GM21737 (cell line): Measurements from ENCODE around the gene CD38.

Experiments used
- ATAC-seq: cut with Tn5 transposase; IDR thresholded peaks from one replicate; pipeline ENCODE4 v1.9.1; 2021; ENCODE audit warnings: mild to moderate bottlenecking, moderate library complexity; ENCODE audit not compliant: unreplicated experiment

CD38 gene

DNA sequence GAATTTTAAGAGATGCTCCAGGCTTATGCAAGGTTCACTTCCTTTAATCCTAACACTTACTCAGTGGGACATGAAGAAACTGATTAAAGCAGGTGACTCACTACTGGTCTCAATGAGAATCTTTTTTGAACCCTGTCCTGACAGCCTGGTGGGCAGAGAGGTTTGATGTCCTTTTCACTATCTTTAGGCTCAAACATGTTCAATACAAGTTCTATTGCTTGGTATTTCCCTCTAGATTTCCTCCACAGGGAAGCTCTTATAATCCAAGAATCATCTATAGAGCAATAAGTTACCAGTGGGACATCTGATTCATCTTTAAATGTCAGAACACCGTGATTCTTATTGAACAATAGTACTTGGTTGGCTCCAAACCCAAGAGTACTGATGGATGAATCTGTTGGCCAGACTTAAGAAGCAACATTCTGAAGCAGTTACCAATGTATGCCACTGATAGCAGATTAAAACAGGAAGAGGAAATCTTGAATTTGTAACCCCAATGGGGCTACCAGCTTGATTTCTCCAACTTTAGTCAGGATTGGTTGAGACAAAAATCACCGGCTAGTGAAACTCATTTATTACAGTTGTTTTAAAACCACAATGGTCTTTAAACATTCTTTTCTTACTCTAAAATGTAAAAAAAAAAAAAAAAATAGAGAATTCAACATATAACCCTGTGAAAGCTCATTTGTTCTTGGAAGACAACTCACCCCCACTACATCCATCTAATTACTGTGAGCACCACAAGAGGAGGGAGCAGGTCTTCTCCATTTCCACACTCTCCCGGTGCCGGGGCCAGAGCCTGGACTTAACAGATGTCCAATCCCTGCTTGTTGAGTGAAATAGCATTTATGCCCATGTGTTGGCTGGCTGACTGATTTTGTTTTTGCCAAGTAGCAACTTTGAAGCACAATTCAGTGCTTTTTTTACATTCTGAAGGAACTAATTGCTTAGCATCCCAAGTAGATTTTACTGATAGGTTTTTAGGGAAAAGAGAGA lies 117.1 kb downstream of the CD38 start:
- ATAC-seq: no peak

DNA sequence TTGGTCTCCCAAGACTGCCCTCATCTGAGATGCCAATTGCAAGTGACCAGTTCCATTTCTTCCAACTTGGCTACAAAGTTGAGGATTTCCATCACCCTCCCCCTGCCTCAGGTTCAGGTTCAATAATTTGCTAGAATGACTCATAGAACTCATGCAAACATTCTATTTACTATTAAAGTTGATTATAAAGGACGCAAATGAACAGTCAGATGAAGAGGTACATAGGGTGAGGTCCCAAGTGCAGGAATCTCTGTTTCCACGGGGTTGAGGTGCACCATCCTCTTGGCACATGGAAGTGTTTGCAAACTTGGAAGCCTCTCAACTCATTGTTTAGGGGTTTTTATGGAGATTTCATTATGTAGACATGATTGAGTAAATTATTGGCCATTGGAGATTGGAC lies 119.4 kb downstream of the CD38 start:
- ATAC-seq: no peak

DNA sequence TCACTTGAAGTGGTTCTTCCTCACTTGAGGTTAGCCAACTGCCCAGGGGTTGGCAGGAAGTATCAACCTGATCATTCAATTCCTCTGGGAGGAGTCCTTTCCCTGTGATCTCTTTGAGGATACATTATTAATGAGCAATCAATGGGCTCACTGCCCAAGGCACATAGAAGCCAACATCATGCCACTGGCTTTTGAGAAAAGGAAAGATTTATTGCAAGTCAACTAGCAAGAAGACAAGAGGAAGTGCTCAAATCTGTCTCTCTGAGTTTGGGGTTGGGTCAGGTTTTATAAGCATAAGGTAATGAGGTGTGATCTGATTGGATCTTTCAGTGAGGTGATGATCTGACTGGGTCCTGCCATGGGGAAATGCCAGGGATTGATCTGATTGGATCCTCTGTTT lies 120.8 kb downstream of the CD38 start:
- ATAC-seq: no peak

DNA sequence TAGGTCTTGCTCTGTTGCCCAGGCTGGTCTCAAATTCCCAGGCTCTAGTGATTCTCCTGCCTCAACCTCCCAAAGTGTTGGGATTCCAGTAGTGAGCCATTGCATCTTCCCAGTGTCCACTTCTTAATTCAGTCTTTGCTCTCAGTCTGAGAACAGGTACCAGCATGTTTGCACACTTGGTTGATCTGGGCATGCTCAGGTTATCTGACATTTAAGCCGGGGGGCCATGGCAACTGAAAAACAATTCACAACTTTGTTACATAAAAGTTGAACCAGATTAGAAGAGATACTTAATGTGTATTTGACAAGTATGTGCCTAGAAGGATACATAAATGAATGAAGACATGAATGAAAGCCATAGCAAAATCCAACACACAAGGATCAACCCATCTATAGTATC lies 121.4 kb downstream of the CD38 start:
- ATAC-seq: no peak

DNA sequence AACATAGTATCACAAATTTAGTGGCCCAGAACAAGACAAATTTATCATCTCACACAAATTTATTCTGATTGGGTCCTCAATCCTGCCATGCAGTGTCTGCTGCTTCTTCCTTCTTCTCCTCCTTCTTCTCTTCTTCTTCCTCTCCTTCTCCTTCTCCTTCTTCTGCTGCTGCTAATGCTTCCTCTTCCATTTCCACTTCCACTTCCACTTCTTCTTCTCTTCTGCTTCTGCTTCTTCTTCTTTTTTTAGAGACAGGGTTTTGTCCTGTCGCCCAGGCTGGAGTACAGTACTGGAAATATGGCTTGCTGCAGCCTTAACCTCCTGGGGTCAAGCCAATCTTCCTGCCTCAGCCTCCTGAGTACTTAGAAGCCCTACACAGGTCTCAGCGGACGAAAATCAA lies 122.9 kb downstream of the CD38 start:
- ATAC-seq: no peak

DNA sequence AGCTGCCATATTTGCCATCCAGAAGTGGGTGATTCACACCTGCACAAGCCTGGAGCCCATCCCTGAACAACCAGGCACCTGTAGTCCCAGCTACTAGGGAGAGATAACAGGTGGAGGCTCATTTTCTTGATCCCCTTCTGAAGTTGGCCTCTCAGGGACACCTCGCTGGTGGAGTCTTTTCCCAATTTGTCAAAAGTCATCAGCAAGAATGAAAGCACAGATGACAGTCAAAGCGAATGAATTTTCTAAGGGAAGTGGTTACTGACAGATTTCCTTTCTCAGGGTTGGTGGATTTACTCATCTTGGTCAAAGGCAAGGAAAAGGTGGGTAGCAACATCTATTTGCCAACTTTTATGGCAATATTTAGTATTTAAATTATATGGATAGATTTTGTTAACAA lies 123.9 kb downstream of the CD38 start:
- ATAC-seq: no peak

DNA sequence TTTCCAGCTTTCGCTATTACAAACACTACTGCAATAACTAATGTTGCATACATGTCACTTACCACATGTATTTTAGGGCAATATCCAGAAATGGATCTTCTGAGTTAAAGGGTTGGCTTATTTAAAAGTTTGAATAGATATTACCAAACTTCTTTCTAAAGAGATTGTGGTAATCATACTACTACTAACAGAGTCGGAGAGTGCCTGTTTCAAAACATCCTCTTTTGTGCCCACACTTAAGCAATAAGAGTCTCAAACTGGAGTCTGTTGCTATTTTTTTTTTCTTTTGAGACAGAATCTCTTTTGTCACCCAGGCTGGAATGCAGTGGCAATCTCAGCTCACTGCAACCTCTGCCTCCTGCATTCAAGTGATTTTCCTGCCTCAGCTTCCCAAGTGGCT lies 124.6 kb downstream of the CD38 start:
- no peak for ATAC-seq
